K562 (cell line): ENCODE measurements around the gene GPR153. TPM values are rescaled to one million over a fixed set of nuclear protein-coding genes. Genes with fewer than 3 reads are reported as not detected.

ENCODE experiments used
- BCOR ChIP-seq: fragments of 450-650 bp; IDR thresholded peaks from 2 replicates; pipeline ENCODE4 v1.6.1; 2016
- BRD9 ChIP-seq: fragments of 450-650 bp; IDR thresholded peaks from 2 replicates; pipeline ENCODE4 v1.6.1; 2018; ENCODE audit warnings: low read depth; ENCODE audit not compliant: partially characterized antibody
- CHD4 ChIP-seq: fragments of 200-600 bp; sonication (generic); IDR thresholded peaks from 3 replicates; pipeline ENCODE4 v1.6.1; 2012; ENCODE audit warnings: low read depth, mild to moderate bottlenecking, mixed read lengths, low read length, inconsistent platforms; ENCODE audit not compliant: insufficient read depth, insufficient replicate concordance, poor library complexity, severe bottlenecking
- E2F6 ChIP-seq, 2 experiments: IDR thresholded peaks; 2 replicates each; pipeline ENCODE4 v1.6.1; 2011; ENCODE audit warnings: borderline replicate concordance in 1 of 2, control low read depth in 1 of 2, low read depth in 1 of 2, low read length in 1 of 2, mild to moderate bottlenecking in 1 of 2, mixed read lengths in 1 of 2, moderate library complexity in 1 of 2; ENCODE audit not compliant: insufficient read depth in 1 of 2, insufficient read length in 1 of 2, poor library complexity in 1 of 2, severe bottlenecking in 1 of 2; ENCODE audit errors: extremely low read depth in 1 of 2
- ELK1 ChIP-seq: sonication (generic); formaldehyde crosslinking; IDR thresholded peaks from 2 replicates; pipeline ENCODE4 v1.8.1; 2022; ENCODE audit warnings: missing genetic modification reagents
- NONO ChIP-seq, 2 experiments: fragments of 200-400 bp in 1 of 2; fragments of 450-650 bp in 1 of 2; formaldehyde crosslinking in 1 of 2; IDR thresholded peaks; 2 replicates each; pipeline ENCODE4 v1.6.1; 2017; ENCODE audit warnings: low read depth in 2 of 2, mild to moderate bottlenecking in 2 of 2, moderate library complexity in 2 of 2, low read length in 1 of 2
- PHTF2 ChIP-seq: fragments of 250-450 bp; sonication (Bioruptor Pico); IDR thresholded peaks from 2 replicates; pipeline ENCODE4 v1.5.0; 2021; ENCODE audit warnings: mild to moderate bottlenecking
- RBBP5 ChIP-seq: fragments of 200-600 bp; sonication (generic); IDR thresholded peaks from 2 replicates; pipeline ENCODE4 v1.6.1; 2012; ENCODE audit warnings: borderline replicate concordance, mild to moderate bottlenecking, low read length, control low read depth, inconsistent platforms; ENCODE audit not compliant: insufficient read depth, poor library complexity, severe bottlenecking
- SPI1 ChIP-seq: IDR thresholded peaks from 2 replicates; pipeline ENCODE4 v1.6.1; 2011; ENCODE audit warnings: low read depth, low read length, control low read depth, borderline replicate concordance
- TAF1 ChIP-seq: IDR thresholded peaks from 2 replicates; pipeline ENCODE4 v1.6.1; 2011; ENCODE audit warnings: mild to moderate bottlenecking, low read length, moderate library complexity; ENCODE audit not compliant: insufficient read depth, control insufficient read depth, severe bottlenecking; ENCODE audit errors: extremely low read depth
- TBP ChIP-seq: optimal IDR thresholded peaks from 2 replicates; pipeline ENCODE3; 2011; ENCODE audit warnings: low read depth, low read length, improper control_type of control experiment
- ZBTB33 ChIP-seq: sonication (generic); formaldehyde crosslinking; IDR thresholded peaks from 2 replicates; pipeline ENCODE4 v1.8.1; 2023; ENCODE audit warnings: mild to moderate bottlenecking, missing genetic modification reagents
- ZBTB43 ChIP-seq: sonication (generic); formaldehyde crosslinking; IDR thresholded peaks from 2 replicates; pipeline ENCODE4 v1.8.0; 2023; ENCODE audit warnings: mild to moderate bottlenecking, missing genetic modification reagents
- ZNF511 ChIP-seq: sonication (generic); formaldehyde crosslinking; IDR thresholded peaks from 2 replicates; pipeline ENCODE4 v1.8.0; 2022; ENCODE audit warnings: mild to moderate bottlenecking, missing genetic modification reagents
- ZNF561 ChIP-seq: fragments of 450-650 bp; formaldehyde crosslinking; conservative IDR thresholded peaks from 2 replicates; pipeline ENCODE4 v1.4.0; 2020; ENCODE audit warnings: mild to moderate bottlenecking, moderate library complexity
- ZNF79 ChIP-seq: fragments of 250-450 bp; sonication (Bioruptor Pico); IDR thresholded peaks from 2 replicates; pipeline ENCODE4 v1.4.0; 2020; ENCODE audit warnings: low read depth, mild to moderate bottlenecking, moderate library complexity
- polyA plus RNA-seq, 8 experiments: library from polyadenylated mRNA; depleted of rRNA in 4 of 8; stranded (reverse) in 5 of 8; unstranded in 3 of 8; fragments of >200 nt; fragmentation: Nextera tagmentation in 2 of 8; fragmentation: Illumina TruSeq in 1 of 8; extraction: Ambion mirVana in 2 of 8; extraction: Trizol in 1 of 8; gene quantifications; 2 replicates each; pipeline versions ENCODE4 v1.2.1 to v1.2.3, GENCODE V29; 2011 to 2014; ENCODE audit warnings: inconsistent platforms in 1 of 8, missing spikeins in 1 of 8
- total RNA-seq, 7 experiments: library from RNA; depleted of rRNA in 6 of 7; stranded (reverse); fragments of >200 nt in 6 of 7; fragmentation: Illumina TruSeq in 2 of 7; extraction: Trizol in 2 of 7; gene quantifications; 2 replicates each; pipeline versions ENCODE4 v1.2.1 to v1.2.3, GENCODE V29; 2011 to 2021; ENCODE audit warnings: low replicate concordance in 1 of 7

The GPR153 gene
- total and polyA plus RNA-seq, 9 of the 15 experiments (the other 6 are each of a cell fraction or from before 2014, with no cell fraction given) = 0.01 to 1.5 (median 0.51) TPM

GRCh38 chr1:6275826-6276782 lies 15.2 kb upstream of the GPR153 start (continued):
- TF ChIP-seq CHD4 (no peak), NONO (IDR thresholded peaks at IDR 0.05; ENCODE audit: low read depth in 2 of 2, low read length in 1 of 2) (no peak), ZBTB33 (peak; percentile 48; the same call in 1 of the 2 replicates), BCOR (no peak), SPI1 (no peak), ZNF561 (CRISPR knock-in tag) (no peak), ZNF79 (CRISPR knock-in tag) (no peak), RBBP5 (no peak), TAF1 (no peak), BRD9 (no peak), E2F6 (IDR thresholded peaks at IDR 0.05; ENCODE audit: borderline replicate concordance in 1 of 2, extremely low read depth in 1 of 2, insufficient read depth in 1 of 2, insufficient read length in 1 of 2, low read depth in 1 of 2, low read length in 1 of 2, poor library complexity in 1 of 2, severe bottlenecking in 1 of 2) (peak; percentile 34 to 79), TBP (no peak), PHTF2 (CRISPR knock-in tag) (no peak), ELK1 (CRISPR knock-in tag) (no peak), ZBTB43 (no peak), ZNF511 (CRISPR knock-in tag) (no peak)
